GM19351 (cell line): ENCODE measurements around the gene CHCHD1.
"Not testable (repeated sequence)": the region's sequence is repeated elsewhere in the genome, so short reads cannot be mapped to it uniquely, and the experiment has no call there.

Source experiments
- ATAC-seq: cut with Tn5 transposase; IDR thresholded peaks from one replicate; pipeline ENCODE4 v1.9.1; 2021; ENCODE audit warnings: mild to moderate bottlenecking, moderate library complexity; ENCODE audit not compliant: unreplicated experiment

The CHCHD1 gene

GRCh38 chr10:73809061-73809818 lies 27.4 kb downstream of the CHCHD1 start:
- ATAC-seq: no peak

DNA sequence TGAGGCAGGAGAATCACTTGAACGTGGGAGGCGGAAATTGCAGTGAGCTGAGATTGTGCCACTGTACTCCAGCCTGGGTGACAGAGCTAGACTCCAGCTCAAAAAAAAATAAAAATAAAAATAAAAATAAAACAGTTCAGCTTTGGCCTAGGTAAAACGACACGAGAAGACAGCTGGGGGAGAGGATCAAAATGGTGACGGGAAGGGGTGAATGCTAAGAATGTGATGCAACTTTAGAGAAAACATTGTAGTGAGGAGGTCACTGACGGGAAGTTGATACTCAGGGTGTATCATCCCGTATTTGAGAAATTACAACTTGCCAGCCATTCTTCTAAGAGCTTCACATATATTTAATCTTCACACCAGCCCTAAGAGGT lies 28.5 kb downstream of the CHCHD1 start:
- no peak for ATAC-seq

DNA sequence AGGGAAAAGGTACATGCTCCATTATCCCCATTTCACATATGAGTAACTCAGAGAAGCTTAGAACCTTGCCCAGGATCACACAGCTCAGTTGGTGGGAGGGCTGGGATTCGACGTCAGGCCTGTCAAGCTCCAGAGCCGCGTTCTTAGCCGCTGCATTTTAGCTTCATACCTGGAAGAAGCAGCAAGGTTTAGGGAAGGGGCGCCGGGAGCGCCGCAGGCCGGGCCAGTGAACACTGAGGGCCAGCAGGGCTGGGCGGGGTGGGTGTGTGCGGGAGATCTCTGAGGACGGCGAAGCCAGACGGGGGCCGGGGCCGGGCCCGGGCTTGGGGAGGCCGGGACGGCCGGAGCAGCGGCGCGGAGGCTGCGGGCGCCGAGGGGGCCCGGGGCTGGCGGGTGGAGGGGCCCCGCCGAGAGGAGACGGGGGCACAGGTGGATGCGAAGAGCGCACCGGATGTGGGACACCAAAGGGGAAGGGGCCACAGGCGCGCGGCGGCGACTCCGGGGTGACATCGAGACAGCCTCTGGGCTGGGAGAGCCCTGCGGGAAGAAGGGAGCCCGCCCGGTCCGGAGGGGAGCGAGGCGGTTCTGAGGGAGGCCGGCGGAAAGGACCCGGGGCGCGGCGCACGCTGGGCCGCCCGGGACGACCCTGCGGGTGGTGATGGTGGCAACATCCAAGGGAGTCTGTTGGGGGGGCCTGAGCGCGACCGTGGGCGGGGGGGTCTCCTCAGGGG lies 29.1 kb downstream of the CHCHD1 start:
- peak; percentile 33 for ATAC-seq

DNA sequence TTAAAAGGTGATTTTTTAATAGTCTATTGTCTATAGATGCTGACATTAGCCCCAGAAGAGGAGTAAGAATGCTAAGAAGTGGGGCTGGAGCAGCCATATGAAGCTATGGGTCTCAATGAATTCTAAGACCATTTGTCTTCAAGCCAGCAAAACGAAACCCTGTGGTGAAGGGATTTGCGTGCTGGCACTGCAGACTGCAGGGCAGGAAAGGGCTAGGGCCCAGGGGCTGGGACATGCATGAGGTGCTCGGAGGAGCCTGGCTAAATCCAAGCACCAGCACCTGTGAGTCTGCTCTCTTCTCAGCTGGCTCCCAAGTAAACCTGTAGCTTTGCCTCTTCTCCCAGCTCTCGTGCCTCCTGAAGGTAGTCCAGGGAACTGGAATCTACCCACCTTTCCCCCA lies 30.8 kb downstream of the CHCHD1 start:
- ATAC-seq: no peak

DNA sequence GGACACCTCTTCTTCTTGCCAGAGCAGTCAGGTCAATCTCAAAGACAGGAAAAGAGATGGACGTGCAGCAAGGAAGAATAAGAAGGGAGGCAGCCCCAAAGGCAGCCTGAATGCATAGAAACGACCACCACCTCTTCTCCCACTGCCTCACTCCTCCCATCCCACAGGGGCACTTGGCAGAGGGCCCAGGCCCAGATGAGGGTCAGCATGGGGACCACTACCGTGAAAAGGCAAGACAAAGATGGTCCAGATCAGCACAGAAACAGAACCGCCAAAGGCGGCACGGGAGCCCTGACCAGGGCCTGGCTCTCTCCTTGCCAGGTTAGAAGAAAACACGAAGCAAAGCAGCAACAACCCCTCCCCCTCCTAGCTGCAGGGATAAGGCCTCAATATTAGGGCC lies 31.5 kb downstream of the CHCHD1 start:
- no peak for ATAC-seq

DNA sequence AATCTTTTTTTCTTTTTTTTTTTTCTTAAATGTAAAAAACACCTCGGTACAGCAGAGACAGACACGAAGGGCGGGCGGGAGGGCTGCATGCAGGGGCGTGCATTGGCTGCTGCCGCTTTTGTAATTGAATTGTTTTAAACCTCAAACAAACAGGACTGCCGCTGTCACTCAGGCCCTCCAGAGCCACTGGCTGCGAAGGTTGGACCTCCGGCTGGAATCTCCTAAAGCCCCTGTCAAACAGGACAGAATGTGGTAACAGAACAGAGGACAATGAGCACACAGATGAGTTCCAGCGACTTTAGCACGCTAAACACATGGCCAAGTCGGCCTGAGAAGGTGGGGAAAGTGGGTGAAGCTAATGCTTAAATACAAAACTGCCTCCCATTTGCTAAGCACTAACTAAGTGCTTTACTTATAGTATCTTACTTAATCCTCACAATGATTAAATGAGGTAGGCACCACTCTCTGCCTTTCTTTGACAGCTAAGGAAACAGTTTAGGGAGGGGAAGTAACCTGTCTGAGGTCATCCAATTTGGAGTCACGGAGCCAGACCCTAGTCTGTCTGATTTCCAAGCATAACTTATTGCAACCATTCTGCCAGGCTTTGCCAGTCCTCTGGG lies 32.5 kb downstream of the CHCHD1 start:
- no peak for ATAC-seq

GRCh38 chr10:73814896-73815718 lies 33.3 kb downstream of the CHCHD1 start:
- no peak for ATAC-seq

DNA sequence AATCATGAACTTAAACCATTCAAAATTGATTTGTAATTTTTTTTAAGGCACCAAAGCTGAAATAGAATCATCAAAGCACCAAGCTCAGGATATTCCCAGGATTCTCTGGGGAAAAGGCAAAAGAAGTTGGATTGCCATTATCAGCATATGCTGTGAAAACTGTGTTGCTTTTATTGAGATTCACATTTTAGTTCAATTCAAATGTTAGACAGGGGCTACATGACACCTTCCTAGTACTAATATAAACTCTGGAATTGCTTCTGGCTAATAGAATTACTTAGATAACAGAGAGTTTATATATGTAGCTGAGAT lies 33.8 kb downstream of the CHCHD1 start:
- no peak for ATAC-seq

DNA sequence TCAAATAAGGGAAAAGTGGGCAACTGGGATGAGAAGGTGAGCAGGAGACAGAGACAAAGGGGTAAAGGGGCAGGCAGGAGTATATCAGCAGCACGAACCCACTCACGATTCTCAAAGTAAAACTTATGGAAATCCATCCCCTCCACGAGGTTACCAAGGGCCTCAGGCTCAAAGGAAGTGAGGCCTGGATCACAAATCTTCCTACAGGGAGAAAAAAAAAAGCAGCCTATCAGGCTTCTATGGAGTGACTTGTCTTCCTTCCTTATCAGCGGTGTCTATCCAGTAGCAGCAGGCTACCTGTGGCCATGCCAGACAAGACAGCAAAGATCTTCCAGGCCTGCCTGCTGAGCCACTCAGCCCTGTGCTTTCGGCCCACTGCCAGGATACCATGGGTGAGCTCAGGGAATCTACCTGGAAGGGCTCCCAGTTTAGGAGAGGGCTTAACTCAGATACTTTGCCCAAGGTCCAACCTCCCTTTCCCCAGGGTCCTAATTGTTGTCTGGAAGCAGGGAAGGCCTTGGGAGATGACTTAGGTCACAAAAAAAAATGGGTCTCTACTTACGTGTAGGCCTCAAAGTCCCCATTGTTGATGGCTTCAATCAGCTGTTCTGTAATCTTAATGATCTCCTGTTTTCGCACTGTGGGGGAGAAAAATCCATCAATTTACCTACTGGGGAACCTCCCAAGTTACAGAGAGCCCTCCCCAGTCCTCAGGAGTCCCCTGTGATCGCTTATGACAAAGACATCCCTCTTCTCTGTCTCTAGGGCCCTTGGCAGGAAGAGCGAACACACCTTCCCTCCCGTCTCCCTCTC lies 35.3 kb downstream of the CHCHD1 start:
- ATAC-seq: no peak

DNA sequence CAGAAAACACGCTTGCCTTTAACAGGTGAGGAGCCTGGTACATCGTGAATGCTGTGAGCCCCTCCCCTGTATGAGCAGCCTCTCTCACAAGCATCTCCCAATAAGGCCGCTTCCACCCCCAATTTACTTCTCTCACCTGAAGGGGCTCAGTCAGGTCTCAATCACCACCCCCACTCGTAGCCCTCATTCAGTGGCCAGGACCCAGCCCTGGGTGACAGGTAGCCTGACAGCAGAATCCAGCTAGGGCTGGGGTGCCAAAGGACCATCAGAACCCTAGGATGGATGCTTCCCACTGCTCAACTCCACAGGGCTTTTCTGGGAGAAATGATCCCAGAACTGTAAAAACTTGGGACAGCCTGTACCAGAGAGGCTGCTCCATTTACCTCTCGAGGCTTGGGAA lies 36.0 kb downstream of the CHCHD1 start:
- ATAC-seq: no peak

GRCh38 chr10:73818402-73818801 lies 36.6 kb downstream of the CHCHD1 start:
- no peak for ATAC-seq

DNA sequence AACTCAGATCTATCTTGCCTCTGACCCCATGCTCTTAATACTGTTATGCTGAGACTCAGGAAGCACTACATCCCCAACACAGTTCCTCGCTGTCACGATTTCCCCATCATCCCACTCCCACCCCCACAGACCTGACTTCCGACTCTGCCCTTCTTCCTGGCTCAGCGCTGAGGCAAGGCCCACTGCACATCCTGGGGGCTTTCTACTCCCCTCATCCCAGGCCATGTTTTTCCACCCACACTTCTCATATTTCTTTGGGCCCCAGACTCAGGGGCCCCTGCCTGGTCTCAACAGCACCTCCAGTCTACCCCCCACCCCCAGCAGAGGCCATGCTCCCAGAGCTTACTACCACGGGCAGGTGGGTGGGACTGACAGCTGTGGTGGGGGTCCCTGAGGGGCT lies 37.2 kb downstream of the CHCHD1 start:
- ATAC-seq: no peak

DNA sequence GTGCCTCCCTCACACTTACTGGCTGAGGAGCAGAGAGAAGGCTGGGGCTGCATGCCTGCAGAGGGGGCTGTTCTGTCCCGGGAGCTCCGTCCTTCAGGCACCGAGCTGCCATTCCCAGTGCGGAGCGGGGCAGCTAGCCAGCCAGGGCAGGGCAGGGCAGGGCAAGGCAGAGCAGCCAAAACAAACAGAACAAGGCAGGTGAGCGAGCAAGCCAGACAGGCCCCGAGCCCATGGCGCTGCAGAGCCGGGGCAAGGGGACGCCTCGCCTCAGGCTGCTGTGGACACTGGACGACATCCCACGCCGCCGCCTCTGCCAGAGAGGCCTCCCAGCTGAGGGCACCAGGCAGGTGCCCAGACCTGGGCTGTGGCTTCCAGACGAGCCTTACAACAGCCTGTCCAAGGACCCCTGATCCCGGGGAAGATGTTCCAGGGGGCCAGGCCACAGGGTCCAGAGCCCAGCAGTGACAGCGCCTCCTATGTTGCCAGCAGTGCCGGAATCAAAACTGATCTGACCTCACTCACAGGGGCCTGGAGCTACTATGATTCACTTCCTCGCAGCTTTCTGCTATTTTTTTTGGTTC lies 37.8 kb downstream of the CHCHD1 start:
- no peak for ATAC-seq

GRCh38 chr10:73823391-73823790 lies 41.5 kb downstream of the CHCHD1 start:
- ATAC-seq: no peak

GRCh38 chr10:73824146-73824725 lies 42.4 kb downstream of the CHCHD1 start:
- no peak for ATAC-seq

DNA sequence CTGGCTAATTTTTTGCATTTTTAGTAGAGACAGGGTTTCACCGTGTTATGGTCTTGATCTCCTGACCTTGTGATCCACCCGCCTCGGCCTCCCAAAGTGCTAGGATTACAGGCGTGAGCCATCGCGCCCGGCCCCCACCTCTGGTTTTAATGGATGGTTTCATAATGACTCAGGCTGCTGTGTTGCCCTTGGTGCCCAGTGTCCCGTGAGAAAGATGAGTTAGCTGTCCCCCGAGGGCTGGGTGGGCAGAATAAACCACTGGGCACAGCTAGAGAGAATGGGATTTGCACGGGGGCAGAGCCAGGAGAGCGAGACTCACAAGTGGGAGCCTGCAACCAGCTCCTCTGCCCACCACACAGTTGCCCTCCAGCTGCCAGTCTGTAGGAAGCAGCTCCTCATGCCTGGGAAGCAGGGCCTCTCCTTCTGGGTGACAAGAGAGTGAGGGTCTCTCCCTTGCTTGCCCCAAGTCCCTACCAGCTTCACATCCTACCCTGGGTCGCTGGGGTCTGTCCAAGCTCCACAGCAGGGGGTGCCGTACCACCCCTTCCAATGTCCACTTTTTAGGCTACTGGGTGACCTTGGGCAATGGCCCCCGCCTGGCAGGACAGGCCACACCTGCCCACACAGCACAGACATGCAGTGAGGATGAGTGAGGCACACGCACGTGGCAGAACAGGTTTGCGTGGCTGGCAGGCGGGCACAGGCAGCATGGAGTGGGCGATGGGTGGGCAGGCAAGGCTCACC lies 45.7 kb downstream of the CHCHD1 start:
- ATAC-seq: no peak

DNA sequence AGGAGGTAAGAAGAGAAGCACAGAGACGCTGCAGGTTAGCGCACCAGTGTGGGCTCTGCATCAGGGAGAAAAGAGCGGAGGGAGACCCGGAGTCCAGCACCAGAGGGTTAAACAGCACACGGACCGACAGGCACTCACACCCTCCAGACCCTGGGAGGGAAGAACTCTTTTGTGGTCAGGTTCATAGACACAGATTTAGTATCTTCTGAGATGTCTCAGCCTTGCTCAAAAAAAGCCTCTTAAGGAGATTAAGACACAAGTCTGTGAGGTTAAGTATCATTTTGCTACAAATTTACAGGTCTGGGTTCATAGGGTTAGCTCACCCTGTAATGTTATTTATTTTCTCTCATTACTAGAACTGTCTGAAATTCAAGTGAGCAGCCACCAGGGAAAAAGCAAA lies 46.3 kb downstream of the CHCHD1 start:
- ATAC-seq: no peak

GRCh38 chr10:73829090-73829489 lies 47.2 kb downstream of the CHCHD1 start:
- ATAC-seq: not testable (repeated sequence)
